ENCODE results near the gene MCMBP.

Gene MCMBP

GRCh38 chr10:119893845-119894427 lies 21.3 kb upstream of the MCMBP start:
- 0 out of 2 replicates have a peak, but pooled peaks have one; percentile 9 for TF ChIP-seq ZNF335 (tag by site-specific recombination; conservative IDR thresholded peaks at IDR 0.05)
- no peak for TF ChIP-seq ZSCAN23 (tag by site-specific recombination; IDR thresholded peaks at IDR 0.05)
- CTCF ChIA-PET, result interaction anchor here (0.6 kb wide), 1 partner anchor 34 kb away, joined by 3 read pairs; no protein-coding TSS in a partner anchor
- POLR2A ChIA-PET, result interaction anchor here (0.7 to 2.0 kb wide), 2 partner anchors 243 to 1189 kb away, joined by 7 to 10 read pairs; partner anchors contain the start of gene BAG3
- peak overlapping the region; percentile 6; the same call in 1 of the 2 replicates for H3K4me3 ChIP-seq (ENCODE audit: low read depth, low read length)
- no peak overlapping the region for H3K27ac ChIP-seq (ENCODE audit: extremely low read depth, low read depth, low read length)
- peaks cover 27% of the 10 kb centered on the region for H3K4me1 ChIP-seq (ENCODE audit: control insufficient read depth, insufficient read depth, low read length)
- peaks cover 2 to 27% of the 10 kb centered on the region in 2 experiments for H3K36me3 ChIP-seq (ENCODE audit: control insufficient read depth in 2 of 2, insufficient read depth in 1 of 2, low read length in 2 of 2)
- H3K9me3 ChIP-seq (ENCODE audit: control insufficient read depth, insufficient read depth, low read depth, low read length), result no peaks in the 10 kb centered on the region

GRCh38 chr10:119893074-119893473 lies 20.4 kb upstream of the MCMBP start:
- ChIA-PET POLR2A (interaction anchor here (0.7 to 3.2 kb wide), 11 partner anchors 8 to 1190 kb away, joined by 3 to 49 read pairs (median 6); partner anchors contain the start of genes BAG3, INPP5F and MCMBP), CTCF (interaction anchor here (0.8 to 1.4 kb wide), 2 partner anchors 9 to 34 kb away, joined by 3 read pairs; no protein-coding TSS in a partner anchor)
- Histone ChIP-seq H3K9me3 (ENCODE audit: control insufficient read depth, insufficient read depth, low read depth, low read length) (no peaks in the 10 kb centered on the region), H3K4me3 (ENCODE audit: low read depth, low read length) (peak overlapping the region; percentile 77), H3K36me3 (ENCODE audit: control insufficient read depth in 2 of 2, insufficient read depth in 1 of 2, low read length in 2 of 2) (peaks cover 0 to 18% of the 10 kb centered on the region in 2 experiments; a peak in 2 of 3 replicates), H3K27ac (ENCODE audit: extremely low read depth, low read depth, low read length) (peak overlapping the region; percentile 66; the same call in 1 of the 2 replicates), H3K4me1 (ENCODE audit: control insufficient read depth, insufficient read depth, low read length) (peaks cover 27% of the 10 kb centered on the region)
- TF ChIP-seq HOXA7 (CRISPR knock-in tag; IDR thresholded peaks at IDR 0.05; ENCODE audit: borderline replicate concordance), result no peak
- TF ChIP-seq ZBTB17 (tag by site-specific recombination; IDR thresholded peaks at IDR 0.05), result no peak
- no peak for TF ChIP-seq HIC1 (tag by site-specific recombination; IDR thresholded peaks at IDR 0.05)
- no peak for TF ChIP-seq ZNF214 (tag by site-specific recombination; IDR thresholded peaks at IDR 0.05; ENCODE audit: borderline replicate concordance)
- TF ChIP-seq OVOL3 (tag by site-specific recombination; IDR thresholded peaks at IDR 0.05), result no peak
- no peak for TF ChIP-seq MYNN (tag by site-specific recombination; IDR thresholded peaks at IDR 0.05; ENCODE audit: borderline replicate concordance)
- TF ChIP-seq ZIC2 (tag by site-specific recombination; IDR thresholded peaks at IDR 0.05), result no peak

- POLR2A ChIA-PET, result interaction anchor here (0.6 to 3.2 kb wide), 12 partner anchors 9 to 241 kb away, joined by 3 to 49 read pairs (median 4); partner anchors contain the start of genes BAG3, INPP5F and MCMBP
- H3K4me1 ChIP-seq (ENCODE audit: control insufficient read depth, insufficient read depth, low read length), result peaks cover 27% of the 10 kb centered on the region
- H3K9me3 ChIP-seq (ENCODE audit: control insufficient read depth, insufficient read depth, low read depth, low read length), result no peaks in the 10 kb centered on the region
- peak within 1 kb of the TSS; percentile 66; the same call in 1 of the 2 replicates for H3K27ac ChIP-seq (ENCODE audit: extremely low read depth, low read depth, low read length)
- CTCF ChIA-PET, result interaction anchor here (0.6 to 1.4 kb wide), 3 partner anchors 8 to 141 kb away, joined by 3 read pairs; no protein-coding TSS in a partner anchor
- peaks cover 0 to 18% of the 10 kb centered on the region in 2 experiments; a peak in 1 of 3 replicates for H3K36me3 ChIP-seq (ENCODE audit: control insufficient read depth in 2 of 2, insufficient read depth in 1 of 2, low read length in 2 of 2)
- H3K4me3 ChIP-seq (ENCODE audit: low read depth, low read length), result peak within 1 kb of the TSS; percentile 77
- TF ChIP-seq ZNF645 (tag by site-specific recombination; IDR thresholded peaks at IDR 0.05) (no peak), TSHZ1 (tag by site-specific recombination; IDR thresholded peaks at IDR 0.05; ENCODE audit: borderline replicate concordance) (no peak), ZNF843 (tag by site-specific recombination; IDR thresholded peaks at IDR 0.05) (peak; percentile 65; the same call in 1 of the 2 replicates), ZNF707 (tag by site-specific recombination; IDR thresholded peaks at IDR 0.05) (no peak), ZNF433 (tag by site-specific recombination; IDR thresholded peaks at IDR 0.05; ENCODE audit: low read depth) (no peak), ZNF837 (tag by site-specific recombination; IDR thresholded peaks at IDR 0.05) (no peak), ZNF677 (tag by site-specific recombination; IDR thresholded peaks at IDR 0.05) (no peak), ZBTB48 (tag by site-specific recombination; IDR thresholded peaks at IDR 0.05) (no peak), FEZF1 (tag by site-specific recombination; IDR thresholded peaks at IDR 0.05) (no peak), ZNF184 (tag by site-specific recombination; IDR thresholded peaks at IDR 0.05) (no peak), IKZF3 (tag by site-specific recombination; IDR thresholded peaks at IDR 0.05) (peak; percentile 95), ZNF660 (tag by site-specific recombination; IDR thresholded peaks at IDR 0.05) (no peak; the same call in 1 of the 2 replicates)
Measured at GRCh38 chr10:119892188-119893065, 19.8 kb upstream of the MCMBP start, which contains the start of gene SEC23IP. SEC23IP (plus strand) TSS chr10:119892730; CDS start chr10:119892783, 53 bp downstream.

Data from HEK293 (cell line).